HG03066 (cell line): ENCODE measurements around the gene ACKR2.
A peak's percentile ranks its signal among the peaks of the same experiment; 100 is the strongest.

Experiments used
- ATAC-seq: cut with Tn5 transposase; IDR thresholded peaks from one replicate; pipeline ENCODE4 v1.9.1; 2021; ENCODE audit warnings: low read depth; ENCODE audit not compliant: unreplicated experiment

The ACKR2 gene

DNA sequence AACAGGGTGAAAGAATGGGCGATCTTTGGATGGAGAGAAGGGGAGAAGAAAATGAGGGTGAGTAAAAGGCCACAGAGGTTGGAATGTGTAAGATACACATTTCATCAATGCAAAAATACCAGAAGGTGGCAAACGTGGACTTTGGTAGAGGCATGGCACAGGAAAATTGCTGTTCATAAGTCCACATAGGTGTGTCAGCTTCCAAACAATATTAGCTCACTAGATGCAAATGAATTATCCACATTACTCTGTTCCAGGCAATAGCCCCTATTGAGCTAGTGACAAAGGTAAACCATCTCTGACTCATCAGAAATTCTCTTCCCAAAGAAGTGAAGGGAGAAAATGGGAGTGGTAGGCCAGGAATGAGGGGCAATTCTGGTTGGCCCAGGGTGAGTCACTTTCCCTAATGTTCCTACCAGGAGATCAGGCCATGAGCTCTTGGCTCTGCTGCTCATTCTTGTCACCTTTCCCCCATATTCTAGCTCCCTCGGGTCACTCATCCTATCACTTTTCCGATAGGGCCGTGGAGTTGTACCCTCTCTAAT is 19.9 kb downstream of the ACKR2 start:
- ATAC-seq: no peak

DNA sequence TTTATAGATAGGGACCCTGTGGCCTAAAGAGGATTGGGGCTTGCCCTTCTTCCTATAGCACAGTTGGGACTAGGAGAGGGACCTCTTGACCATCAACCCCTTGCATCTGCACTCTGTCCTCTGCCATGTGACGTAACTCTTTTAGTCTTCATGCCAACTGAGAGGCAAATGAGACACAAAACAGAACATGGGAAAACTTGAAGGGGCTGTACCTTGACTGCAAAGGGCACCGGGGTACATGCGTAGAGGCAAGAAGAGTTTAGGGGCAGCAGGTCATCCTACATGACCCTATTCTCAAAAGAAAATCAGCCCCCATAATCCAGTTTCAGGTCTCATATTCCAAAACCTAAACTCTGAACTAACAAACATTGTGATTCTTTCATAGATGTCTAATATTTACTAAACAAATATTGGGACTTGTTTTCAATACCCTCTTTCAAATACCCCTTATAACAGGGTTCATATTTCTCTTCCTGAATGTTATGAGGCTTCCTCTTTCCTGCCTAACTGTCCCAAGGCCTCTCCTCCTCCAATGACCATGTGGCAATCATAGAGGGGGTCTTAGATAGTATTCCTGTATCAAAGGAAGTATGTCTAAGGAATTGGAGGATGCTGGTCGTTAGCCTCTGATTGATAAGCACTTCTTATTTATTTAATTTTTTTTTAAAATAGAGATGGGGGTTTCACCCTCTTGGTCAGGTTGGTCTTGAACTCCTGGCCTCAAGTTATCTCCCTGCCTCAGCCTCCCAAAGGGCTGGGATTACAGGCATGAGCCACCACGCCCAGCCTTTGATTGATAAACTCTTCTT is 20.6 kb downstream of the ACKR2 start:
- no peak for ATAC-seq

DNA sequence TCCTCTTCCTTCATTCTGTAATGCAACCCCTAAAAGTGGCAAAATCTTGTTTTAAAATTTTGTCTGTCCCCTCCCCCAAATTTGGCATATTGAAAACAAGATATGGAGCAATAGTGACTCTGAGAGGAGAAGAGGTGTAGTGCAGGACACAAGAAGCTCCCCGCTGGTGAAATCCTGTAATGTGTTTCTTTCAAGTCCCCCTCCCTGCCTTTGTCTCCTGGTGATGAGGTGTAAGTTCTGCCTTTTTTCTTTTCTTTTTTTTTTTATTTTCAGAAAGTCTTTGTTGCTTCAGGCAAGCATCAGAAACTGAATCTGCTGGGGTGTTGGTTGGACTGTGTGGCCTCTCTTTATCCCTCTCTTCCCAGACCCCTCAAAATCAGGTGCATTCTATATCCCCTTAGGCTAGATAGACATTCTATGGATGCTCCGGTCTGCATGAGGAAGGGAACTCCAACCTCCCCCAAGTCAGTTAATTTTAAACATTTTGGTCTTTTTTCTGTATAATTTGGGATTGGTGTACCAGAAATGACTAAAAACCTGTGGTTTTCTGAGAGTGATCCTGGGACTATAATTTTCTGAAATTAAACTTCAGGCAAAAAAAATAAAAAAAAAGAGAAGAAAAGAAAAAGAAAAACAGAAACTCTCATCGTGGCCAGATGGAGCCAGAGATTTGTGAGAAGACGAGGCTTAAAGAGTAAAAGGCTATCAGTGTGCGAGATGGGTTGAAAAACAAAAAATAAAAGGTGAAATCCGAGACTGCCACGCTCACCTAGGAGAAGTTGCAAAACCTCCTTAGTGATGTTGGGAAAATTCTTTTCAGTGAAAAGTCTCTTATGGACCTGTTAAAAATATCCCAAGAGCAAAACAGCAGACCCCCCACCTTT is 21.4 kb downstream of the ACKR2 start:
- no peak for ATAC-seq

DNA sequence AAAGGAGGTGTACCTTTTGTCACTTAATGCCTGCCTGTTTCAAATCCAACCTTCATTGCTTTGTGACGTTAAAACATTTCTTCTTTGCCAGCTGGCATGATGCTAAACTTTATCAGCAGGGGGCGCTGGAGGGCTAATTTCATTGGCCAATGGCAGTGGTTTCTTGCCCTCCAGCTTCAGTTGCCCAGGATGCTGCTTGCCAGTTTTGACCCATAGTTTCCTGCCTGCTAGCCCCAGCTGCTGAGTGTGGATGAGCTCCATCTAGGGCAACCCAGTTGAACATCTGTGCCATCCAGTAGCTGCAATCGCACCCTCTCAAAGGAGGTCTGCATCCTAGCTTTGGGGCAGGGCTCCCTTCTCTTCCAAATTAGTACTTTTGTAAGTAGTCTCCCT is 22.1 kb downstream of the ACKR2 start:
- ATAC-seq: no peak

DNA sequence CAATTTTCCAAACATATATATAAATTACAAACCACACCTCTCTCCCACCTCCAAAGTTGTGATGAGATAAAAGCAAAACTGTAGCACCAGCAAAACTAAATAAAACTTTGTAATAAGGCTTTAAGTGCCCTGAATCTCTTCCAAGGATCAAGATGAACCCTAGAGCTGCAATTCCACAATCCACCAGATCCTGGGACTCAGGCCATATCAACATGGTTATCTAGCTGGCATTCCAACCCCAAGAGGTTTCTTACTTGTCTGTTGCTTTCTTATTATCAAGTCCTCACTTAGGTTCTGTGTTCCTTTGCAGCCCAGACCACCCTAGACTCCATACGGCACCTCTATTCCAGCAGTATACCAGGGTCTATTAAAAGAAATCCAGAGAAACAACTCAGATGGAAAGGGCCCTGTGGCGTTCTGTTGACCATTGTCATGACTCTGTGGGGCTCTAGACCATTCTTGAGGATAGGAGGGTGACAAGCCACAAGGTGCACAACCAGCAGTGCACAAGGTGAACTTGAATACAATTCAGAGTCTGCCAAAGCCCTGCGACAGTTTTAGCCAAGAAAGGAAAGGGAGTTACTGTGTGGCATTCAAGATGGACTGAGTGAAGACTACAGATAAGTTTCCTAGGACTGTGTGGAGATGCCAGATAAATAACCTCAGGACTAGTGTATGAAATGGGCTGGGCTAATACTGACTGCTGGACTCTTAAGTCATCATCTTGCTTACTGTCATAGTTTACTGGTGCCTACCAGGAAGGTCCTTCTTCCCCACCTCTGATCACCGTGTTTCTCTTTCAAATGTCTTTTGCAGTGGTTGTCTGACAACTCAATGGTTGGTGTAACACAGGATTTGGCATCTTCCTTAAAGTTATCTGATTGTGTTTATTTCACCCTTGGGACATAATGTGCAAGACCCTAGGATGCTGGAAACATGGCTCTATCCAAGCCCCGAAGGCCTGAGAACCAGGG is 27.2 kb downstream of the ACKR2 start:
- ATAC-seq: no peak

DNA sequence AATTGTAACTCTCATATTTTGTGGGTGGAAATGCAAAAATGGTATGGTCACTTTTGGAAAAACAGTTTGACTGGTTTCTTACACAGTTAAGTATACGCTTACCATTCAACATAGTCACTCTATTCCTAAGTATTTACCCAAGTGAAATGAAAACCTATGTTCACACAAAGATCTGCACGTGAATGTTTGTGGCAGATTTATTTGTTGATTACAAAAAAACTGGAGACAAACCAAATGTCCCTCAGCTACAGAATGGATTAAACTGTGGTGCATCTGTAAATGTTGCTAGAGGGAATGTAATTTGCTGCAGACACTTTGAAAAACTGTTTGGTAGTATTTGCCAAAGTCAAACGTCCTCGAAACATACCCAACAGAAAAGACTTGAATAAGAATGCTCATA is 29.3 kb downstream of the ACKR2 start:
- no peak for ATAC-seq

DNA sequence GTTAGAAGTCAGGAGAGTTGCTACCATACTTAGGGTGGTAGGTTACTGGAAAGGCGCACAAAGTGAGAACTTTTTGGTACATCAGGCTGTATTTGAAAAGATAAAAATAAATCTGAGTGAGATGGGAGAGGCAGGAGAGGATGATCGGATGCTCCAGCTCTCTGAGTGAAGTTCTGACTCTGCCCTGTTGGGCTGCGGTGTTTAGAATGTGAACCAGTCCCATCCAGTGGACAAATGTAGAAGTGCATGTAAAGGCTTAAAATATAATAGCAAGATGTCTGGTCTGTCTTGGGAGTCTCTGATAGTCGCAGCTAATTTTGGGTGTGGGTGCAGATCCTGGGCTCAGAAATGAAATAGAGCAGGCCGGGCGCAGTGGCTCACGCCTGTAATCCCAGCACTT is 30.4 kb downstream of the ACKR2 start:
- peak; percentile 95 for ATAC-seq

DNA sequence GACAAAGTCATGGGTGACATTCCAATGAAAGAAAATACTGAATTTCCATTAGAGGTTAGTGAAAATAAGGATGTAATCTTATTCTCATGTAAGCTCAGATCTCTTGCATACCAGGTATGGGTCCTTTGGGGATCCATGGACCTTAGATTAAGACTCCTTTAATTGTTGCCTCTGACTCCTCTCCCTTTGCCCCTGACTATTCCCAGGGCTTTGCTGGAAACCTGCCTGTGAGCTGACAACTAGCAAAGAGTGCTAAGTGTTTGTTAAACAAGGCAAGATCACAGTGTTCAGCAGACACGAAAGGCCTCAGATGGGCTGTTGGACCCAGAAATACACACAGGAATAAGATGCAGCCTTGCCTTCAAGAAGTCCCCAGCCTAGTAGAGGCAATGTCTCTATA is 32.1 kb downstream of the ACKR2 start:
- no peak for ATAC-seq

DNA sequence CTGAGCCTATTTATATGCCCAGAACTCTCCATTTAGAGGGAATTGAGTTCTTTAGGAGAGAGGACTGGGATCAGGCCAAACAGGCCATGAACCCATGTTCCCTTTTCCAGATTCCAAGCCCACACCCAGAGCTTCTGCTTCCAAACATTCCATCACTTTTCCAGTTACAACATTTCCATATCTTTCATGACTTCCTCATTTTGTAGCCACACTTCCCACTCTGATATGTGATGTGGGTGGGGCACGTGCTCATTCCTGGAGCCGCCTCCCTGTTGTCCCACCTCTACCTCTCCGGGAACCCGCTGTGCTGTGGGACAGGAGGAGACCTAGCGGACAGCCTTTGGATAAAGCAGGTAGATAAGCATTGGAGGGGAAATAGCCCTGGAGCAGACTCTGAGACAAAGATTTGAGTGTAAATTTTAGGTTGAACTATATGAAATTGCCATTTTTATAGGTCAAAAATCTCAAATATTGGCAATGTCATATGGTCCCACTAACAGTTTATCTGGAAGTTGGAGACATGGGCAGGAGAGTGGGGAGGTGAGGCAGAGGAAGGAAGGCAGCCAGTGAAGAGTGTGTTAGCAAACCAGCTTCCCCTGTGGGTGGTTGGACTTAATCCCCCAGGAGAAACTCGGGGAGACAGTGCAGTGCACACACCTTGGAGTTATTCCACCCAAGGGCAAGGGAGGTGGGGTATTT is 34.6 kb downstream of the ACKR2 start:
- ATAC-seq: no peak

DNA sequence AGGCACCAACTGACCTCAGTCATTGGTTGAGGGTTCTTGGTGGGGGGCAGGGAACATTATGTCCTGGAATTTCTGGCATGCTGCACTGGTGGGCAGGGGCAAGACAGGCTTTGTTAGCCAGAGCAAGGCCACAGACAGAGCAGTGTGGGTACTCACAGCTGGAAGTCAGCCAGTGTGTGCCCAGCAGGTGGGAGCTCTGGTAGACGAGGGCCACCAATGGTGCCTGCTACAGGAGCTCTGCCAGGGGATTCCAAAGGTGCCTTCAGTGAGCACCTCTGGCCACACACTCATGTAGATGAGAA is 35.1 kb downstream of the ACKR2 start:
- no peak for ATAC-seq

DNA sequence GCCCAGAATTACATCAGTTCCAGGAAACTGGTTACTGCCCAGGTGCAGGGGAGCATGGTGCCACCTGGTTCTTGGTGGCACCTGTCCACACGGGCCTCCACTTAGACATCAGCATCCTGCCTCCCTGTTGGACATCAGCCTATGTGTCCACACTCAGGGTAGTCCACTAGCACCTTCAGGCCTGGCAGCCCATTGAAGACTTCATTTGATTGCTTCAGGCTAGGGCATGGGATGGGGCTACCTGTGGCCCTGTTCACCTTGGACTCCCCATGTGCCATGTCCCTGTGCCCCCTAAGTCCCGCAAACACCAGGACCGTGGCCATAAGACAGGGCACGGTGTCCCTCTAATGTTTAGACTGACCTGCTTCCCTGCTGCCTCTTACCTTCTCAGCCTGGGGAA is 35.6 kb downstream of the ACKR2 start:
- ATAC-seq: no peak

DNA sequence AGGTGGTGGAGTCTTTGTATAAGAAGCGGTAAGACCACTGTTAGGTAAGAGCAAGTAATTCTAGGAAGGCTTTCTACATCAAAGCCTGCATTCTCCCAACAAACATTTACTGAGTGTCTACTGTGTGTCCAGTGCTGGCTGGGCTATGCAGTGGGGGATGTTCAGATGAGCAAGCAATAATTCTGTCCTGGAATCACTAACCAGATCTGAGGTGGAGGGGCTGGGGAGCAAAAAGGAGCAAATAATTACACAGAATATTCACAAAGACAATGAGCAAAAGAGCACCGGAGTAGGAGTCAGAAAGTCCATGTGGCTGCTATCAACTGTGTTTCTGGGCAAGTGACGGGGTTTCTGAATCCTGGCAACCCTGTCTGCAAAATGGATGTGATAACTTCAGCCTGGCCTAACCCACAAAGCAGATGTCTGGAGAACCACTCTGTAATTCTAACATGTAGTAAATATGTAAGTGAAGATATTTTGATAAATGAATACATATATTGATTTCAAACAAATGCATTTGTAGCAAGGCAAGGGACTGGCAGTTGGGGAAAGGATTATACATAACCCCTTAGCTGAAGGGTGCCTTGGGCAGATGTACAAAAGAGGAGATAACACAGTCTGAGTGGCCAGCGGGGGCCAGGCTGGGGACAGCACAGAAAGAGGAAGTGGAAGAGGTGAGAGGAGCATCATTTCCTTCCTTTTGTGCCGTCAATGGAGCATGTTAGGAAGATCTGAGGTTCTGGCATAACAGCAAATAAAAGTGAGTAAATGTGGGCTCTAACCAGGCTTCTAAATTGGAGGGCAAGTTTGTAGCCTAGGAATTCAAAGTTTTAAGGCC is 37.7 kb downstream of the ACKR2 start:
- no peak for ATAC-seq

DNA sequence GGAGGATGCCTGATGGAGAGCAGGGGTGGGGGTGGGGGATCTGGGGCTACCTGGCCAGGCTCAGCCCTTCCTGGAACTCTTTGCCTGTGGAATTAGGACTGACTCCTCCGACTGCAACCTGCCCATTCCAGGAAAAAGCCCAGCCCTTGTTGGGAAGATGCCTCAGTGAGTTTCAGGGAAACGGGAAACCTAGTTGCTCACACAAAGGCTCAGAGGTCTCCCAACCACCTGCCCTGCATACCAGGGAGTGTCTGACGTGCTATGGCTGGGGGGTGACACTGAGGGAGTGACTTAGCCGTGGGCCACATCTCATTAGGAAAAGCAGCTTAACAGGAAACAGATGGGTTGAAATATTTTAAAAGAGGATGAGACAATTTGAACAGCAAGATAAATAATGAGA is 38.5 kb downstream of the ACKR2 start:
- ATAC-seq: no peak

DNA sequence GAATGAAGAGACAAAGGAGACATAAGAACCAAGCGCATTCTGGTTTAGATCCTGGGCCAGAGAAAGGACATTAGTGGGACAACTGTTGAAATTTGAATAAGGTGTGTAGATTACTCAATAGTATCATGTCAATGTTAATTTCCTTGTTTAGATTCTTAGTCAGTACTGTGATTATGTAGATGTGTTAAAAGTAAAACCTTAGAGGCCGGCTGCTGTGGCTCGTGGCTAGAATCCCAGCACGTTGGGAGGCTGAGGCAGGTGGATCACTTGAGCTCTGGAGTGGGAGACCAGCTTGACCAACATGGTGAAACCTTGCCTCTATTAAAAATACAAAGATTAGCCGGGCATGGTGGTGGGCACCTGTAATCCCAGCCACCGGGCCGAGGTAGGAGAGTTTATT is 39.8 kb downstream of the ACKR2 start:
- ATAC-seq: no peak

DNA sequence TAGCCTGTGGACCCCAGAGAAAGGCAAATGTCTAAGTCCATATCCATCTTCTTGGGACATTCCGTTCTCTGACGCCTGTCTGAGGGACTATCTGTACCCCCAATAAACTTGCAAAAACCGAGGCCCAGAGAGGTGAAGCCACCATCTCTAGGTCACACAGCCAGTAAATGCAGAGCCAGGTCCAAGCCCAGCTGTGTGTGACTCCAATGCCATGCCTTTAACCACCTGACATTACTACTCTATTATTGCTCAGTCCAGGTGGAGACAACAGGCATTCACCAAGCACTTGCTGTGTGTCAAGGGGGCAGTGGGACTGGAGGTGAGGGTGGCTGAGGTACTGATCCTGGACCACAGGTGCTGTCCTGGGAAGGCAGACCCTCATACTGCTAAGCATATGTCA is 41.0 kb downstream of the ACKR2 start:
- ATAC-seq: no peak

DNA sequence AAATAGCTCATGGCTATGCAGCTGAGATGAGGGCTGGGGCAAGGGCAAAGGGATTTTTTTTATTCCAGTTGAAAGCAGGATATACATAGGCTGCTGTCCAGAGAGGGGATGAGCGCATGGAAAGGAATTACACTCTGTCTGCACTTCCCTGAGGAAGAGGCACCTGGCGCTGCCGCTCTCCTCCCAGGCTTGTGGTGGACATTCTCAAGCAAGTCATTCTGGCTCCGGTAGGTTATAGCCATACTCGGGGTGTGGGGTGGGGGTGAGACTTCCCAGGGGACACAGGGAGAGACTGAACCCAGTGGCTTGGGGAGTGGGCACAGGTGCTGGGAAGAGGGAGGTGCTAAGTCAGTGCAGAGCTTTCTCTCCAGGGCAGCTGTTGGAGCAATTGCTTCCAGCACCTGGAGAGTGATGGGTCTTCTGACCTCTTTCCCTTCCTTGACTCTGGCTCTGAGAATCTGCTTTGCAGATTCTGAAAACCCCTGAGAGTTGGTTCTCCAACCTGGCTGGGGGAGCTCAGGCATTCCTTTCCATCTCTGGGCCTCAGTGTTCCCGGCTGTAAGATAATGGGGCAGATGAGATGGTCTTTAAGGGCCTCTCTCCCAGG is 42.1 kb downstream of the ACKR2 start:
- no peak for ATAC-seq

DNA sequence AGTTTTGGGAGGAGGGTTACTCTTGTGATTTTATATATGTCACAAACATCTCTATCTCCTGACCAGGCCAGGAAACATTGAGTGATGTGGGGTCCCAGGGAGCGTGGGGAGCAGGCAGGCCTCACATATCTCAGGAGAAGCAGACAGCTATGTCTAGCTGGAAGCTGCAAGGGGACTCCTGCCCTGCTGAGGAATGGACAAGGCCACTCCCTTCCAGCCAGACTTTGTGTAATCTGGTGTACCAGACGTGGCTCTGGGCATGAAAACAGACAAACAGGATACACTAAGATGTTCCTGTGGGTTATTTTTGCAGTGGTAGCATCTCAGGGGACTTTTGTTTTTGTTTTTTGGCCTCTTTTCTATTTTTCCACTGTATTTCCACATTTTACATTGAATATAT is 43.2 kb downstream of the ACKR2 start:
- ATAC-seq: no peak

DNA sequence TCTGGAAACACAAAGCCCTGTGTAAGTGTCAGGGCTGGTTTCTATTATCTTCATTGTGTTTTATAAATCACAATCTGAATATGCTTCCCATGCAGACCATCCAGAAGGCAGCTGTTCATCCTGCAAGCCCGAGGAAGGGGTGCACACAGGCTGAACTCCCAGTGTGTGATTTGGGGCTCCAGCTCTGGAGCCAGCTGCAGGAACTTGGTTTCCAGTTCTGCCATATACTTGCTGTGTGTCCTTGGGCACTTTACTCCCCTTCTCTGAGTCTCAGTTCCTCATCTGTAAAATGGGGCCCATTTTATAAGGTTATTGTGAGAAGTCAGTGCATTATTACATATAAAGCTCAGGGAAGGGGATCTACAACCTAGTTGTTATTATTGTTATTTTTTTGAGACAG is 43.8 kb downstream of the ACKR2 start:
- ATAC-seq: no peak
